SK-N-MC (cell line): Measurements from ENCODE around the gene EHD2.

Source experiments
- DNase-seq: peaks from one replicate; pipeline ENCODE4 v3.0.0-alpha.2; 2011; ENCODE audit warnings: low read depth, low spot score
- H3K27ac ChIP-seq: fragments of 200-600 bp; sonication (generic); 2 replicates; pipeline ENCODE4 v1.5.1; 2016; ENCODE audit warnings: mixed run types
- H3K36me3 ChIP-seq: fragments of 200-600 bp; sonication (generic); 2 replicates; pipeline ENCODE4 v1.6.1; 2017; ENCODE audit warnings: antibody characterized with exemption, low read length, mixed read lengths; ENCODE audit not compliant: insufficient read depth
- H3K4me3 ChIP-seq: fragments of 200-600 bp; sonication (generic); 2 replicates; pipeline ENCODE4 v1.5.1; 2016
- H3K9ac ChIP-seq: fragments of 200-600 bp; sonication (generic); 2 replicates; pipeline ENCODE4 v1.8.0; 2017; ENCODE audit warnings: mixed run types, mixed read lengths; ENCODE audit not compliant: insufficient read length
- H3K9me3 ChIP-seq: fragments of 200-600 bp; sonication (generic); 2 replicates; pipeline ENCODE4 v1.6.1; 2017; ENCODE audit warnings: low read depth, mild to moderate bottlenecking, antibody characterized with exemption, low read length, moderate library complexity, mixed read lengths
- EZH2 ChIP-seq: fragments of 200-600 bp; sonication (generic); IDR thresholded peaks from one replicate; pipeline ENCODE4 v1.6.1; 2017; ENCODE audit warnings: antibody characterized with exemption
- FOXP2 ChIP-seq: optimal IDR thresholded peaks from 2 replicates; pipeline ENCODE3; 2011; ENCODE audit warnings: mild to moderate bottlenecking, moderate library complexity; ENCODE audit not compliant: insufficient read depth; ENCODE audit errors: extremely low read length, control extremely low read depth
- POLR2AphosphoS5 ChIP-seq: IDR thresholded peaks from 2 replicates; pipeline ENCODE4 v1.6.1; 2012; ENCODE audit warnings: mild to moderate bottlenecking, low read depth, low read length, borderline replicate concordance

Gene EHD2

DNA sequence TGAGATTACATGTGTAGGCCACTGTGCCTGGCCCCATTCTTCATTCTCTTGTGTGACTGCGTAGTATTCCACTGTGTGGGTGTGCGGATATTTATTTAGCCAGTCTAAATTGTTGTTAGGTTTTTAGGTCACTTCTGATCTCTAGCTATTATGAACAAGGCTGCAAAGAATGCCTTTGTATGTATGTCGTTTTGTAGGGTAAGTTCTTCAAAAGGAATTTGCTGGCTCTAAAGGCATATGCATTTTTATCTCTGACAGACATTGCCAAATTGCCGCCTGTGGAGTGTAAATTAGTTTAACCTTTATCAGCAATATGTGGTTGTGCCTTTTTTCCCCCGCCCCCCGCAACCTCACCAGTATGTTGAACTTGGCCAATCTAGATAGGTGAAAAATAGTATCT lies 30.3 kb upstream of the EHD2 start:
- no peak overlapping the region for H3K9ac ChIP-seq
- H3K36me3 ChIP-seq: peaks cover 3% of the 10 kb centered on the region; the same call in 1 of the 2 replicates
- DNase-seq: no peak
- H3K9me3 ChIP-seq: no peaks in the 10 kb centered on the region
- no peak overlapping the region for H3K27ac ChIP-seq
- TF ChIP-seq POLR2AphosphoS5 (no peak), EZH2 (no peak), FOXP2 (no peak)
- H3K4me3 ChIP-seq: no peak overlapping the region

DNA sequence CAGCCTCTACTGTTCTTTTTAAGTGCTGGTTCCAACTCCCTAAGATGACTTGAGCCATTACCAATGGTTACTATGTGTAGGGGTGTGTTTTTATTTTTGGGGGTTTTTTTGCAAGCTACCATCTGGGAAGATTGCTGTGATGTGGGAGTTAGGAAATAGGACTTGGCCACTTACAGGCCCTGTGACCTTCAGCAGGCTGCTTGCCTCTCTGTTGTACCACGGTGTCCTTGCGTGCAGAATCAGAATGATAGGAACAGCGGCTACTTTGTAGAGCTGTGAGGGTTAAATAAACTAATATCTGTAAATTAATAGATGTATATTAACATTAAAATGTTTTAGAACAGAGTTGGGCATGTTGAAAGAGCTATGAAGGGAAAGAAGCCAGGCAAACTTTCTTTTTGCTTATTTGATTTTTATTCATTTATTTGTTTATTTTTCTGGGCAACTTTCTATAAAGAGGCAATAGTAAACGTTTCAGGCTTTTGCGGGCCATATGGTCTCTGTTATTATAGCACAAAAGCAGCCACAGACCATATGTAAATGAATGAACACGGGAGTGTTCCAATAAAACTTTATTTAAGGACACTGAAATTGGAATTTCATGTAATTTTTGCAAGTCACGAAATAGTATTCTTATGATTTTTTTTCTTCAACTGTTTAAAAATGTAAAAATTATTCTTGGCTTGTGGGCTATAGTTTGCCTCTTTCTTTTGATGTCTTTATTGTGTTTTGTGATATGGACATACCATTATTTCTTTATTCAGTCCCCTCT lies 26.4 kb upstream of the EHD2 start:
- H3K9me3 ChIP-seq: no peaks in the 10 kb centered on the region
- H3K36me3 ChIP-seq: peaks cover 4% of the 10 kb centered on the region; the same call in 1 of the 2 replicates
- DNase-seq: no peak
- TF ChIP-seq EZH2 (no peak), POLR2AphosphoS5 (no peak), FOXP2 (no peak)
- no peak overlapping the region for H3K4me3 ChIP-seq
- no peak overlapping the region for H3K9ac ChIP-seq
- no peak overlapping the region for H3K27ac ChIP-seq

DNA sequence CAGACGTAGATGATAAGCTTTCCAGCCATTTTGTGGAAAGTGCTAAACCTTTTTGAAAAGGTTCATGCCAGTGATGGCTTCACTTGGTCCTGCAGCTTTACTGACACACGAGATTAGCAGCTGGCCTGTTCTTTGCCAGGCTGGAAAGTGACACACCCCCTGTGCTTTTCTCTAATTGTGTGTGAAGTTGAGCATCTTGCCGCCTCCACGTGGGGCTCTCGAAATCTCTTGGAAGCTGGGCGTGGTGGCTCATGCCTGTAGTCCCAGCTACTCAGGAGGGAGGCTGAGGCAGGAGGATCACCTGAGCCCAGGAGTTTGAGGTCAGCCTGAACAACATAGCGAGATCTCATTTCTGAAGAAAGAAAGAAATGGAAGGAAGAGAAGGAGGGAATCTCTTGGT lies 25.3 kb upstream of the EHD2 start:
- Histone ChIP-seq H3K36me3 (peaks cover 4% of the 10 kb centered on the region; the same call in 1 of the 2 replicates), H3K4me3 (no peak overlapping the region), H3K9me3 (no peaks in the 10 kb centered on the region), H3K9ac (no peak overlapping the region), H3K27ac (no peak overlapping the region)
- TF ChIP-seq POLR2AphosphoS5: no peak
- TF ChIP-seq EZH2: no peak
- no peak for TF ChIP-seq FOXP2
- DNase-seq: no peak

DNA sequence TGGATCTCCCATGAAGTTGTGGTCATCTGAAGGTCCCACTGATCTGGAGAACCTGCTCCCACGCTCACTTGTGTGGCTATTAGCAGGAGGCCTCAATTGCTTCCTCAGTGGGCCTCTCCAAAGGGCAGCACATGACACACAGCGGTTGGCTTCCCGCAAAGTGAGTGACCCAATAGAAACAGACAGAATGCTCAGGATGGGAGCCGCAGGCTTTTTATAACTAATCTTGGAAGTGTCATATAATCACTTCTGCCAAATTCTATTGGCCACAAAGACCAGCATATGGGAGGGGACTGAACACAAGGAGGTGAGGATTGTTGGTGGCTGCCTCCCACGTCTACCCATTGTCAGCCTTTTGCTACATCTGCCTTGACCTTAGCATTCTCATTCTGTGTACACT lies 22.1 kb upstream of the EHD2 start:
- H3K27ac ChIP-seq: no peak overlapping the region
- TF ChIP-seq POLR2AphosphoS5 (no peak), EZH2 (no peak), FOXP2 (no peak)
- no peak for DNase-seq
- peaks cover 4% of the 10 kb centered on the region; the same call in 1 of the 2 replicates for H3K36me3 ChIP-seq
- H3K4me3 ChIP-seq: no peak overlapping the region
- H3K9ac ChIP-seq: no peak overlapping the region
- H3K9me3 ChIP-seq: no peaks in the 10 kb centered on the region

DNA sequence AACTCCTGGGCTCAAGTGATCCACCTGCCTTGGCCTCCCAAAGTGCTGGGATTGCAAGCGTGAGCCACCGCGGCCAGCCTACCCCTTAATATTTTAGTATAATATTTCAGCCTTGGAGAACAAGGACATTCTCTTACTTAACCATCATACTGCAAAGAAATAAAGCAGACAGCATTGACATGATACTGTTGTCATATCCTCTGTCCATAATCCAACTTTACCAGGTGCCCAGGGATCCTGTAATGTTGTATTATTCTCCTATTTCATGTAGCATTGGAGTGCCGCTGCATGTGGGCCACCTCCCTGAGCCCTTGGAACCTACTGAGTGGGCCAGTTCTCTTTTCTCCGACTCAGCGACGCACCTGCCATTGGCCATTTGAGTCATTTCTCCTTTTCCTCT lies 21.4 kb upstream of the EHD2 start:
- no peak for TF ChIP-seq EZH2
- TF ChIP-seq FOXP2: no peak
- TF ChIP-seq POLR2AphosphoS5: no peak
- DNase-seq: no peak

DNA sequence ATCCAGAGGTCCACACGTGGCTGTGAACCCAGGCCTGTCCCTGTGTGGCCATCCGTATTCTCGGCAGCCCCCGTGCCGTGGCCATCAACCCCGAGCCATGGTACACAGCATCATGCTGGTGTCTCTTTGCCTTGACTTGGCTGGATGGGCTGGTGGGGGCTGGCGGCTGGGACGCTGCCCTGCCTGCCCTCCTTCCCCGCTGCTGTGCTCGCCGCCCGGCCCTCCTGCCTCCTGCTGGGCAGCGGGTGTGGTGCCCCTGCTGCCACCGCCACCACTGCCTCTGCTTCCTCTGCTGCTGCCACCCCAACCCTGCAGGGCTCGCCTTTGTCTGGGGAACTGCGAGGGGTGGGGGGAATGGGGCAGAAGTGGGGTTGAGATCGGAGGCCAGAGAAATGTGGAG lies 19.7 kb upstream of the EHD2 start:
- H3K4me3 ChIP-seq: no peak overlapping the region
- no peak for TF ChIP-seq POLR2AphosphoS5
- TF ChIP-seq EZH2: no peak
- TF ChIP-seq FOXP2: no peak
- H3K9ac ChIP-seq: no peak overlapping the region
- H3K27ac ChIP-seq: no peak overlapping the region
- H3K9me3 ChIP-seq: no peaks in the 10 kb centered on the region
- peaks cover 4% of the 10 kb centered on the region; the same call in 1 of the 2 replicates for H3K36me3 ChIP-seq
- no peak for DNase-seq

More for the DNA sequence above, 21.4 kb upstream of the EHD2 start:
- H3K9ac ChIP-seq: no peak overlapping the region
- no peaks in the 10 kb centered on the region for H3K9me3 ChIP-seq
- H3K36me3 ChIP-seq: peaks cover 4% of the 10 kb centered on the region; the same call in 1 of the 2 replicates
- H3K4me3 ChIP-seq: no peak overlapping the region
- H3K27ac ChIP-seq: no peak overlapping the region

DNA sequence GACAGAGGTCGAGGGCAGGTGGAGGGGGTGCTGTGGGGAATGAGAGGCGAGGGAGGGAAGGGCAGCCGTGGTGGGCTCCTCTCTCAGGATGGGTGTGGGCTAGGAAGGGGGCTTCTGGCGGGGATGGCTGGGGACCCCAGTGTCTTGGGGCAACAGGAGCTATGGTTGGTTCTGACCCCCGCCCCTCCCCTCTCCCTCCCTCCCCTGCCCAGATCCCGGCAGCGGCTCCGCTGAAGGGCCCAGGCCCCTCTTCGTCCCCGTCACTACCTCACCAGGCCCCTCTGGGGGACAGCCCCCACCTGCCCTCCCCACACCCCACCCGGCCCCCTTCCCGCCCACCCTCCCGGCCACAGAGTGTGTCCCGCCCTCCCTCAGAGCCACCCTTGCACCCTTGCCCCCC lies 19.3 kb upstream of the EHD2 start:
- Histone ChIP-seq H3K36me3 (peaks cover 8% of the 10 kb centered on the region; the same call in 1 of the 2 replicates), H3K27ac (no peak overlapping the region), H3K9ac (no peak overlapping the region), H3K9me3 (no peaks in the 10 kb centered on the region), H3K4me3 (no peak overlapping the region)
- DNase-seq: no peak
- TF ChIP-seq FOXP2 (no peak), POLR2AphosphoS5 (no peak), EZH2 (no peak)

DNA sequence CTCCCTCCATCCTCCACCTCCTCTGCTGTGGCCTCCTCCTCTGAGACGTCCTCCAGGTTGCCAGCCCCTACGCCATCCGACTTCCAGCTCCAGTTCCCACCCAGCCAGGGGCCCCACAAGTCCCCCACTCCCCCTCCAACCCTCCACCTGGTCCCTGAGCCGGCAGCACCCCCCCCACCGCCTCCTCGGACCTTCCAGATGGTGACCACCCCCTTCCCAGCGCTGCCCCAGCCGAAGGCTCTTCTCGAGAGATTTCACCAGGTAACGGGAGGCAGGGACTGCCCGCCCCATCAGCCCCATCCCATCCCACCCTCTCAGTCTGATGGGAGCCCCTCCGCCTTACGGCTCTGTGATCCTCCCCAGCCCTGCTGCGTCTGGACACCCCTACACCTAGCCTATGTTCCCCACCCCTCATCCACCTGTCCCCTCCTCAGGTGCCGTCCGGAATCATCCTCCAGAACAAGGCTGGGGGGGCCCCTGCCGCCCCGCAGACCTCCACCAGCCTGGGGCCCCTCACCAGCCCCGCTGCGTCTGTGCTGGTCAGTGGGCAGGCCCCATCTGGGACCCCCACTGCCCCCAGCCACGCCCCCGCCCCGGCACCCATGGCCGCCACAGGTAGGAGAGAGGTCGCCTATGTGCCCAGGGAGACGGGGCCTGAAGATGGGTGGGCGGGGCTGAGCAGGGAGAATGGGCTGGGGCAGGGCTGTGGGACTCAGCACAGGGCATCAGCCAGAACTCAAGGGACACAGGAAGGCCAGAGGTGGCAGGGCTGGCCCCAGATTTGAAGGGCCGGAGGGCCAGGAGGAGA lies 18.6 kb upstream of the EHD2 start:
- no peak for DNase-seq
- Histone ChIP-seq H3K9me3 (no peaks in the 10 kb centered on the region), H3K27ac (no peak overlapping the region), H3K4me3 (no peak overlapping the region), H3K9ac (no peak overlapping the region), H3K36me3 (peaks cover 8% of the 10 kb centered on the region; the same call in 1 of the 2 replicates)
- TF ChIP-seq POLR2AphosphoS5 (no peak), FOXP2 (no peak), EZH2 (no peak)
